Cortex of kidney (tissue), 1 donor: ENCODE measurements around the gene ATP6V0E1.
"Not testable (repeated sequence)": the region's sequence is repeated elsewhere in the genome, so short reads cannot be mapped to it uniquely, and the experiment has no call there.

Experiments
- DNase-seq: peaks from one replicate; lab custom pipeline; 2025; lab: John Stamatoyannopoulos, UW

ATP6V0E1 gene

GRCh38 chr5:173075970-173076369, 92.4 kb downstream of the ATP6V0E1 start:
- DNase-seq: no peak

DNA sequence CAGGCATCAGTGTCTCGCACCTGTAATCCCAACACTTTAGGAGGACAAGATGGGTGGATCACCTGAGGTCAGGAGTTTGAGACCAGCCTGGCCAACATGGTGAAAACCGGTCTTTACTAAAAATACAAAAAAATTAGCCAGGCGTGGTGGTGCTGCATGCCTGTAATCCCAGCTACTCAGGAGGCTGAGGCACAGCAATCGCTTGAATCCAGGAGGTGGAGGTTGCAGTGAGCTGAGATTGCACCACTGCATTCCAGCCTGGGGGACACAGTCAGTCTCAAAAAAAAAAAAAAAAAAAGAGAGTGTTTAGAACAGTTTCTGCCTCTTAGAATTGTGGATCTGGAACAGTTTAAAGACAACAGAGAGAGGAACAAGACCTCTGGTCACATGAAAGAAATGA, 92.9 kb downstream of the ATP6V0E1 start:
- DNase-seq: not testable (repeated sequence)

DNA sequence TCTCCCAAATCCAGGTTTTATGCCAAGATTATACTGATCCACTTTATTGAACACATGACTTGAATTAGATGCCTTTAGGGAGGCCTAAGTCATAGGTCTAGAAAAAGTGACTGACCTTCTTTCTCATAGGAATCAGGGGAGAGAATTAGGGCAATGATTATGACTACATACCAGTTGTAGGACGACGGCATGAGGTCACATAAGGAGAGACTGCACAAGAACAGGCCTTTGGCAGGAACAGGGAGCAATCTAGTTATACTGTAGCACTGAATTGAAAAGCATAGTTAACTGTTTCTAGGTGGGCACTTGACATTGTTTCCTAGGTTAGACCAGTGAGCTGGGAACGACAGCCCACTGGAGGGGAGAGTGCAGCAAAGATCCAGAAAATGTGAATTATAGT, 95.3 kb downstream of the ATP6V0E1 start:
- no peak for DNase-seq
